Body of pancreas (tissue), 4 donors: ENCODE data around the gene PEX6. TPM values are rescaled to one million over a fixed set of nuclear protein-coding genes. Genes with fewer than 3 reads are reported as not detected.
"Not testable (repeated sequence)": the region's sequence is repeated elsewhere in the genome, so short reads cannot be mapped to it uniquely, and the experiment has no call there.

Experiments used
- ATAC-seq: fragments of 150-250 bp; one replicate; pipeline ENCODE4 v1.9.1; 2016
- DNase-seq, 4 donors: peaks; one replicate each; pipeline ENCODE4 v3.0.0-alpha.2; 2019
- H3K27ac ChIP-seq, 4 donors: fragments of 200-600 bp; sonication (generic); 1 replicate in 3 of 4; 2 replicates in 1 of 4; pipeline versions ENCODE4 v1.5.1 to v1.6.1; 2016 to 2019; ENCODE audit warnings: mild to moderate bottlenecking in 1 of 4, mixed read lengths in 1 of 4, moderate library complexity in 1 of 4
- H3K27me3 ChIP-seq, 2 donors: fragments of 200-600 bp; sonication (generic); one replicate each; pipeline ENCODE4 v1.6.0; 2016; ENCODE audit warnings: mild to moderate bottlenecking in 1 of 2
- H3K36me3 ChIP-seq, 2 donors: fragments of 200-600 bp; sonication (generic); replicated peaks in 1 of 2; 2 replicates each; pipeline ENCODE4 v1.5.1; 2016; ENCODE audit warnings: low read depth in 2 of 2; ENCODE audit not compliant: insufficient read depth in 1 of 2
- H3K4me1 ChIP-seq: fragments of 200-600 bp; sonication (generic); one replicate; pipeline ENCODE4 v1.6.0; 2016
- H3K4me3 ChIP-seq, 2 donors: fragments of 200-600 bp; sonication (generic); 1 replicate in 1 of 2; 2 replicates in 1 of 2; pipeline ENCODE4 v1.5.1; 2016 to 2019
- H3K9me3 ChIP-seq, 3 donors: fragments of 200-600 bp; sonication (generic); 1 replicate in 2 of 3; 2 replicates in 1 of 3; pipeline ENCODE4 v1.5.1; 2016
- CTCF ChIP-seq, 7 experiments: fragments of 450-650 bp in 4 of 7; fragments of 200-600 bp in 3 of 7; sonication (generic) in 3 of 7; IDR thresholded peaks; one replicate each; pipeline ENCODE4 v1.5.1; 2016 to 2019; ENCODE audit warnings: antibody characterized with exemption in 7 of 7
- POLR2A ChIP-seq, 3 donors: fragments of 450-650 bp; IDR thresholded peaks; one replicate each; pipeline ENCODE4 v1.6.1; 2016; ENCODE audit warnings: antibody characterized with exemption in 3 of 3, mild to moderate bottlenecking in 2 of 3
- WGBS, 2 donors: methylation state at CpG; one replicate each; pipeline ENCODE4 v1.1.5; 2017; 5-methylcytosine and 5-hydroxymethylcytosine counted together
- intact Hi-C: fragments of 100-400 bp; cut with DNase I; formaldehyde crosslinking; loops from one replicate; pipeline ENCODE4 v1.15.1; 2023
- total RNA-seq, 2 donors: library from RNA; depleted of rRNA; stranded (reverse); fragments of >200 nt; gene quantifications; one replicate each; pipeline ENCODE4 v1.1.0, GENCODE V29; 2016

The PEX6 gene
- total RNA-seq, 2 donors from 2014 or later = 18.1 to 26.2 TPM

DNA sequence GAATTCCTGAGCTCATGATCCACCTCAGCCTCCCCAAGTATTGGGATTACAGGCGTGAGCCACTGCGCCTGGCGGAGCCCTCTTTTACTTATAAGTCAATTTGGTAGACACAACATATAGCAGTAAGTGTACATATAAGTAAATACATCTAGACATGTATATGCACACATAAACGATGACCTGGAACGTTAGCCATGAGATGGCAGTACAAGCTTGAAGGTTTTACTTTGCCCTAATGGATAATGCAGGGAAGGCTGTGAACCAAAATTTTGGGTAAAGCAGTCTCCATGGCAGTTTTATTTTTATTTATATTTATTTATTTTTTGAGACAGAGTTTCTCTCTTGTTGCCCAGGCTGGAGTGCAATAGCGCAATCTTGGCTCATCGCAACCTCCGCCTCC, 20.9 kb downstream of the PEX6 start:
- no peaks in the 10 kb centered on the region for H3K36me3 ChIP-seq
- H3K9me3 ChIP-seq = no peaks in the 10 kb centered on the region

GRCh38 chr6:42954405-42954804, 24.6 kb downstream of the PEX6 start:
- H3K27ac ChIP-seq = peak overlapping the region in 1 of 4 donors; percentile 36
- WGBS, 2 donors = 88 to 89% methylated on average over 4 of the region's 4 CpGs
- DNase-seq = not testable (repeated sequence)

More for the DNA sequence above, 20.9 kb downstream of the PEX6 start:
- Histone ChIP-seq H3K27me3 (no peaks in the 10 kb centered on the region), H3K4me1 (peaks cover 41% of the 10 kb centered on the region), H3K27ac (no peak overlapping the region), H3K4me3 (no peak overlapping the region)
- intact Hi-C loops = no loop called here
- DNase-seq = no peak
- WGBS, 2 donors = 79 to 83% methylated on average over 8 of the region's 8 CpGs
- no peak for TF ChIP-seq POLR2A (IDR thresholded peaks at IDR 0.05)
- TF ChIP-seq CTCF (IDR thresholded peaks at IDR 0.05) = no peak
- no peak for ATAC-seq

DNA sequence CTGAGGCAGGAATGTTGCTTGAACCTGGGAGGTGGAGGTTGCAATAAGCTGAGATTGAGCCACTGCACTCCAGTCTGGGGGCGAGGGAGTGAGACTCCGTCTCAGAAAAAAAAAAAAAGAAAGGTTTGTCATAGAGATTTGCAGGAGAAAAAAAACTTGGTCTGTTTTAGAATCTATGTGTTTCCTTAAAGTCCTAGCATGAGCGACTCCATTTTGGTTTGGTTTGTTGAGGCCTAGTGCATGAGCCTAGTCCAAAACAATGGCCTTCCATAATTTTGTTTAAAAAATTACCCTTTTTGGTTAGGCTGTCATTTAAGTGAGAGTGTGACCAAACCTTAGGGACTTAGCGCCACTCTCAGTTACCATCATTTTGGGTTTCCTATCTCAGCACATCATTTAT, 26.6 kb downstream of the PEX6 start:
- Histone ChIP-seq H3K9me3 (no peaks in the 10 kb centered on the region), H3K27ac (no peak overlapping the region), H3K4me1 (peaks cover 19% of the 10 kb centered on the region), H3K36me3 (no peaks in the 10 kb centered on the region), H3K27me3 (no peaks in the 10 kb centered on the region), H3K4me3 (no peak overlapping the region)
- intact Hi-C loops = no loop called here
- ATAC-seq (no peak), DNase-seq (no peak)
- TF ChIP-seq POLR2A (IDR thresholded peaks at IDR 0.05) = no peak
- no peak for TF ChIP-seq CTCF (IDR thresholded peaks at IDR 0.05)
- 94 to 97% methylated on average over 4 of the region's 4 CpGs for WGBS, 2 donors

More at GRCh38 chr6:42954405-42954804, 24.6 kb downstream of the PEX6 start:
- H3K9me3 ChIP-seq, H3K36me3 ChIP-seq, intact Hi-C loops, H3K27me3 ChIP-seq, H3K4me3 ChIP-seq, ATAC-seq: not testable (repeated sequence)
- peaks cover 15% of the 10 kb centered on the region for H3K4me1 ChIP-seq

DNA sequence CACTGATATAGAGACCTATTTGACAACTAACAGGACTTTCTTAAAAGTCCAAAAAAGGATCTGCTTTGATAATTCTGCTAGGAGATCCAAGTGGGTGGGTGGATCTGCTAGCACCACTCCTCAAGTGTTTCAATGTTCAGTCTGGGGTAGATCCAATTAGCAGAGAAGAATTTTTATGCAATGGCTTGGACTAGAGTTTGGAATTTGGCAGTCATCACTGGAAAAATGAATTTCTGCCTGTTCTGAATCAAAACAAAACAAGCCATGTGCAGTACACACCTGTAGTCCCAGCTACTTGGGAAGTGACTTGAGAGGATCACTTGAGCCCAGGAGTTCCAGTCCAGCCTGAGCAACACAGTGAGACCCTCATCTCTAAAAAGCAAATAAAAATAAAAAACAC, 31.0 kb downstream of the PEX6 start:
- Histone ChIP-seq H3K36me3 (no peaks in the 10 kb centered on the region), H3K27me3 (no peaks in the 10 kb centered on the region), H3K4me1 (peaks cover 15% of the 10 kb centered on the region), H3K9me3 (no peaks in the 10 kb centered on the region), H3K27ac (peak overlapping the region in 1 of 4 donors; percentile 39), H3K4me3 (no peak overlapping the region)
- peak; percentile 49 for ATAC-seq
- no peak for TF ChIP-seq CTCF (IDR thresholded peaks at IDR 0.05)
- TF ChIP-seq POLR2A (IDR thresholded peaks at IDR 0.05) = no peak
- no peak for DNase-seq
- intact Hi-C loops = no loop called here

GRCh38 chr6:42942444-42942843, 36.5 kb downstream of the PEX6 start:
- intact Hi-C loops = no loop called here
- Histone ChIP-seq H3K36me3 (no peaks in the 10 kb centered on the region), H3K27ac (peak overlapping the region in 1 of 4 donors; percentile 20), H3K4me1 (peaks cover 50% of the 10 kb centered on the region), H3K27me3 (no peaks in the 10 kb centered on the region), H3K9me3 (no peaks in the 10 kb centered on the region), H3K4me3 (no peak overlapping the region)
- DNase-seq (no peak), ATAC-seq (no peak)
- no peak for TF ChIP-seq POLR2A (IDR thresholded peaks at IDR 0.05)
- TF ChIP-seq CTCF (IDR thresholded peaks at IDR 0.05) = no peak
- WGBS, 2 donors = 75 to 77% methylated on average over 7 of the region's 7 CpGs

DNA sequence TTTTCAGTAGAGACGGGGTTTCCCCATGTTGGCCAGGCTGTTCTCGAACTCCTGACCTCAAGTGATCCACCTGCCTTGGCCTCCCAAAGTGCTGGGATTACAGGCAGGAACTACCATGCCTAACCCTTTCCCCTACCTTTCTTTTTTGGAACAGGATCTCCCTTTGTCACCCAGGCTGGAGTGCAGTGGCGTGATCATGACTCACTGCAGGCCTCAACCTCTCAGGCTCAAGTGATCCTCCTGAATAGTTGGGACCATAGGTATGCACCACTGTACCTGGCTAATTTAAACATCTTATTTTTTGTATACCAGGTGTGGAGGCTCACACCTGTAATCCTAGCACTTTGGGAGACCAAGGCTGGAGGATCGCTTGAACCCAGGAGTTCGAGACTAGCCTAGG, 37.6 kb downstream of the PEX6 start:
- intact Hi-C loops, H3K4me3 ChIP-seq, H3K36me3 ChIP-seq, ATAC-seq, H3K9me3 ChIP-seq, DNase-seq, H3K27me3 ChIP-seq: not testable (repeated sequence)
- 94 to 99% methylated on average over 5 of the region's 5 CpGs for WGBS, 2 donors
- peak overlapping the region in 3 of 4 donors; percentile 92 to 96 (median 94) for H3K27ac ChIP-seq
- H3K4me1 ChIP-seq = peaks cover 60% of the 10 kb centered on the region
